ENCODE results near the gene FAM13C.

The FAM13C gene

DNA sequence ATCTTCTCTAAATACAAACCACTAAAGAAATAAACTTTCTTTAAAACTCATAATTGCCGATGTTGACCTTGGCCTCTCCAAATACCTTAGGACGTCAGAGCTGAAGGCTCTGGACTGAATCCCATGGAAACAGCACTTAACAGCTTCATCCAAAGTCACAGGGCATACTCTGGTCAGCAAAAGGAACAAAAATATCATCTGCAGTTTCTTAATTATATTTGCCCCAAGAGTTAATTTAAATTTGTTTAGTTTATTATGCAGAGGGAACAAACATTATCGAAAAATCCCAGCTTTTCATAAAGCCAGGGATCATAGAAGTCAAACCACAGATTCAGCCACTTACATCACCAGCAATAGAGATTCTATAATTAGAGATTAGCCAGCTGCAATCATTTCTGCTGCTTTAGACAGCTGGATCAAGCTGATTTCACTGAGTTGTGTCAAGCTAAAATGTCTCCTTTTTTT lies 20.5 kb upstream of the FAM13C start:
- ChIA-PET POLR2A (no interaction called here), CTCF (no interaction called here)
- Histone ChIP-seq H3K4me3 (ENCODE audit: low read depth, low read length) (no peak overlapping the region), H3K27ac (ENCODE audit: extremely low read depth, low read depth, low read length) (no peak overlapping the region), H3K36me3 (ENCODE audit: control insufficient read depth in 2 of 2, insufficient read depth in 1 of 2, low read length in 2 of 2) (no peaks in the 10 kb centered on the region), H3K4me1 (ENCODE audit: control insufficient read depth, insufficient read depth, low read length) (no peaks in the 10 kb centered on the region), H3K9me3 (ENCODE audit: control insufficient read depth, insufficient read depth, low read depth, low read length) (no peaks in the 10 kb centered on the region)
- TF ChIP-seq ZNF473 (tag by site-specific recombination; IDR thresholded peaks at IDR 0.05) (no peak), ZNF184 (tag by site-specific recombination; IDR thresholded peaks at IDR 0.05) (no peak), ZNF24 (tag by site-specific recombination; IDR thresholded peaks at IDR 0.05) (no peak), ZNF510 (tag by site-specific recombination; IDR thresholded peaks at IDR 0.05; ENCODE audit: insufficient replicate concordance) (no peak), ZNF37A (tag by site-specific recombination; IDR thresholded peaks at IDR 0.05) (no peak), ZNF248 (tag by site-specific recombination; IDR thresholded peaks at IDR 0.05) (no peak), ZFP41 (tag by site-specific recombination; IDR thresholded peaks at IDR 0.05; ENCODE audit: borderline replicate concordance) (no peak), ZNF488 (tag by site-specific recombination; IDR thresholded peaks at IDR 0.05) (no peak), OVOL3 (tag by site-specific recombination; IDR thresholded peaks at IDR 0.05) (no peak), ZNF560 (tag by site-specific recombination; IDR thresholded peaks at IDR 0.05; ENCODE audit: borderline replicate concordance) (no peak)
- TF ChIP-seq, protein P1, sequence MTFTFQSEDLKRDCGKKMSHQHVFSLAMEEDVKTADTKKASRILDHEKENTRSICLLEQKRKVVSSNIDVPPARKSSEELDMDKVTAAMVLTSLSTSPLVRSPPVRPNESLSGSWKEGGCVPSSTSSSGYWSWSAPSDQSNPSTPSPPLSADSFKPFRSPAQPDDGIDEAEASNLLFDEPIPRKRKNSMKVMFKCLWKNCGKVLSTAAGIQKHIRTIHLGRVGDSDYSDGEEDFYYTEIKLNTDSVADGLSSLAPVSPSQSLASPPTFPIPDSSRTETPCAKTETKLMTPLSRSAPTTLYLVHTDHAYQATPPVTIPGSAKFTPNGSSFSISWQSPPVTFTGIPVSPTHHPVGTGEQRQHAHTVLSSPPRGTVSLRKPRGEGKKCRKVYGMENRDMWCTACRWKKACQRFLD (tag by site-specific recombination; IDR thresholded peaks at IDR 0.05) = no peak
- TF ChIP-seq, protein P2, sequence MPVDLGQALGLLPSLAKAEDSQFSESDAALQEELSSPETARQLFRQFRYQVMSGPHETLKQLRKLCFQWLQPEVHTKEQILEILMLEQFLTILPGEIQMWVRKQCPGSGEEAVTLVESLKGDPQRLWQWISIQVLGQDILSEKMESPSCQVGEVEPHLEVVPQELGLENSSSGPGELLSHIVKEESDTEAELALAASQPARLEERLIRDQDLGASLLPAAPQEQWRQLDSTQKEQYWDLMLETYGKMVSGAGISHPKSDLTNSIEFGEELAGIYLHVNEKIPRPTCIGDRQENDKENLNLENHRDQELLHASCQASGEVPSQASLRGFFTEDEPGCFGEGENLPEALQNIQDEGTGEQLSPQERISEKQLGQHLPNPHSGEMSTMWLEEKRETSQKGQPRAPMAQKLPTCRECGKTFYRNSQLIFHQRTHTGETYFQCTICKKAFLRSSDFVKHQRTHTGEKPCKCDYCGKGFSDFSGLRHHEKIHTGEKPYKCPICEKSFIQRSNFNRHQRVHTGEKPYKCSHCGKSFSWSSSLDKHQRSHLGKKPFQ (tag by site-specific recombination; IDR thresholded peaks at IDR 0.05) = no peak

DNA sequence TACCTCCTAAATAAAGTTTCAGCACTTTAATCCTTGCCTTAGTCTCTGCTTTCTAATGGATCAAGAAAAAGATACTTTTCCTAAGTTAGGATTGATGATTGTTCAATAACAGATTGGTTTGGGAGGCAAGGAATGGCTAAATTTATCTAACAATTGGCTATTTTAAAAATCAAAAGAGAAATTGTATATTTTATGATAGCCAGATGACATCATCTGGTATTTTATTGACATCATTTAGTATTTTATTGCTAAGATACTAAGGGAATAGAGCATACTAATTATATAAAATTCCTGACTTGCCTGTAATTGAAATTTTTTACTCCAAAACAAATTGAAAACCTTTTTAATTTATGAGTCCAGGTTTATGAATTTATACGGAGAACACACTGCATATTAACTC lies 19.3 kb upstream of the FAM13C start:
- H3K4me3 ChIP-seq (ENCODE audit: low read depth, low read length) = no peak overlapping the region
- TF ChIP-seq ZNF670 (tag by site-specific recombination; IDR thresholded peaks at IDR 0.05; ENCODE audit: low read depth) (no peak), ATF2 (tag by site-specific recombination; IDR thresholded peaks at IDR 0.05; ENCODE audit: low read depth) (peak; percentile 58; the same call in 1 of the 2 replicates)
- H3K4me1 ChIP-seq (ENCODE audit: control insufficient read depth, insufficient read depth, low read length) = no peaks in the 10 kb centered on the region
- POLR2A ChIA-PET = no interaction called here
- CTCF ChIA-PET = no interaction called here
- H3K36me3 ChIP-seq (ENCODE audit: control insufficient read depth in 2 of 2, insufficient read depth in 1 of 2, low read length in 2 of 2) = no peaks in the 10 kb centered on the region
- H3K27ac ChIP-seq (ENCODE audit: extremely low read depth, low read depth, low read length) = no peak overlapping the region
- no peaks in the 10 kb centered on the region for H3K9me3 ChIP-seq (ENCODE audit: control insufficient read depth, insufficient read depth, low read depth, low read length)

GRCh38 chr10:59376846-59377245 lies 14.5 kb upstream of the FAM13C start:
- ChIA-PET CTCF (no interaction called here), POLR2A (no interaction called here)
- H3K9me3 ChIP-seq (ENCODE audit: control insufficient read depth, insufficient read depth, low read depth, low read length) = no peaks in the 10 kb centered on the region
- no peaks in the 10 kb centered on the region for H3K36me3 ChIP-seq (ENCODE audit: control insufficient read depth in 2 of 2, insufficient read depth in 1 of 2, low read length in 2 of 2)
- H3K4me1 ChIP-seq (ENCODE audit: control insufficient read depth, insufficient read depth, low read length) = no peaks in the 10 kb centered on the region
- no peak overlapping the region for H3K27ac ChIP-seq (ENCODE audit: extremely low read depth, low read depth, low read length)
- no peak overlapping the region for H3K4me3 ChIP-seq (ENCODE audit: low read depth, low read length)
- TF ChIP-seq, protein P3, sequence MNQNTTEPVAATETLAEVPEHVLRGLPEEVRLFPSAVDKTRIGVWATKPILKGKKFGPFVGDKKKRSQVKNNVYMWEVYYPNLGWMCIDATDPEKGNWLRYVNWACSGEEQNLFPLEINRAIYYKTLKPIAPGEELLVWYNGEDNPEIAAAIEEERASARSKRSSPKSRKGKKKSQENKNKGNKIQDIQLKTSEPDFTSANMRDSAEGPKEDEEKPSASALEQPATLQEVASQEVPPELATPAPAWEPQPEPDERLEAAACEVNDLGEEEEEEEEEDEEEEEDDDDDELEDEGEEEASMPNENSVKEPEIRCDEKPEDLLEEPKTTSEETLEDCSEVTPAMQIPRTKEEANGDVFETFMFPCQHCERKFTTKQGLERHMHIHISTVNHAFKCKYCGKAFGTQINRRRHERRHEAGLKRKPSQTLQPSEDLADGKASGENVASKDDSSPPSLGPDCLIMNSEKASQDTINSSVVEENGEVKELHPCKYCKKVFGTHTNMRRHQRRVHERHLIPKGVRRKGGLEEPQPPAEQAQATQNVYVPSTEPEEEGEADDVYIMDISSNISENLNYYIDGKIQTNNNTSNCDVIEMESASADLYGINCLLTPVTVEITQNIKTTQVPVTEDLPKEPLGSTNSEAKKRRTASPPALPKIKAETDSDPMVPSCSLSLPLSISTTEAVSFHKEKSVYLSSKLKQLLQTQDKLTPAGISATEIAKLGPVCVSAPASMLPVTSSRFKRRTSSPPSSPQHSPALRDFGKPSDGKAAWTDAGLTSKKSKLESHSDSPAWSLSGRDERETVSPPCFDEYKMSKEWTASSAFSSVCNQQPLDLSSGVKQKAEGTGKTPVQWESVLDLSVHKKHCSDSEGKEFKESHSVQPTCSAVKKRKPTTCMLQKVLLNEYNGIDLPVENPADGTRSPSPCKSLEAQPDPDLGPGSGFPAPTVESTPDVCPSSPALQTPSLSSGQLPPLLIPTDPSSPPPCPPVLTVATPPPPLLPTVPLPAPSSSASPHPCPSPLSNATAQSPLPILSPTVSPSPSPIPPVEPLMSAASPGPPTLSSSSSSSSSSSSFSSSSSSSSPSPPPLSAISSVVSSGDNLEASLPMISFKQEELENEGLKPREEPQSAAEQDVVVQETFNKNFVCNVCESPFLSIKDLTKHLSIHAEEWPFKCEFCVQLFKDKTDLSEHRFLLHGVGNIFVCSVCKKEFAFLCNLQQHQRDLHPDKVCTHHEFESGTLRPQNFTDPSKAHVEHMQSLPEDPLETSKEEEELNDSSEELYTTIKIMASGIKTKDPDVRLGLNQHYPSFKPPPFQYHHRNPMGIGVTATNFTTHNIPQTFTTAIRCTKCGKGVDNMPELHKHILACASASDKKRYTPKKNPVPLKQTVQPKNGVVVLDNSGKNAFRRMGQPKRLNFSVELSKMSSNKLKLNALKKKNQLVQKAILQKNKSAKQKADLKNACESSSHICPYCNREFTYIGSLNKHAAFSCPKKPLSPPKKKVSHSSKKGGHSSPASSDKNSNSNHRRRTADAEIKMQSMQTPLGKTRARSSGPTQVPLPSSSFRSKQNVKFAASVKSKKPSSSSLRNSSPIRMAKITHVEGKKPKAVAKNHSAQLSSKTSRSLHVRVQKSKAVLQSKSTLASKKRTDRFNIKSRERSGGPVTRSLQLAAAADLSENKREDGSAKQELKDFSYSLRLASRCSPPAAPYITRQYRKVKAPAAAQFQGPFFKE (tag by site-specific recombination; IDR thresholded peaks at IDR 0.05; ENCODE audit: borderline replicate concordance) = no peak
- TF ChIP-seq OSR2 (tag by site-specific recombination; IDR thresholded peaks at IDR 0.05) (no peak), ZNF792 (tag by site-specific recombination; IDR thresholded peaks at IDR 0.05) (no peak), ZNF324 (tag by site-specific recombination; IDR thresholded peaks at IDR 0.05) (no peak), ZNF785 (tag by site-specific recombination; IDR thresholded peaks at IDR 0.05) (no peak), ZNF391 (tag by site-specific recombination; IDR thresholded peaks at IDR 0.05; ENCODE audit: borderline replicate concordance, low read depth) (no peak), ZNF521 (tag by site-specific recombination; IDR thresholded peaks at IDR 0.05) (no peak), ZNF501 (tag by site-specific recombination; IDR thresholded peaks at IDR 0.05) (no peak)

Measured in HEK293 (cell line).